Astrocyte (in vitro differentiated cells and primary cell): Measurements from ENCODE around the gene PCDHGA1. TPM values are rescaled to one million over a fixed set of nuclear protein-coding genes. Genes with fewer than 3 reads are reported as not detected.
"Not testable (repeated sequence)": the region's sequence is repeated elsewhere in the genome, so short reads cannot be mapped to it uniquely, and the experiment has no call there.

Experiments used
- DNase-seq: peaks from one replicate; pipeline ENCODE4 v3.0.0-alpha.2; 2010; ENCODE audit warnings: low read depth
- FAIRE-seq: peaks from 2 replicates; lab custom pipeline; 2011; peaks lifted over from hg19 to GRCh38; lab: Jason Lieb, UNC
- H2AFZ ChIP-seq: 2 replicates; pipeline ENCODE4 v1.6.0; 2012; ENCODE audit warnings: low read depth, low read length, inconsistent platforms
- H3K27ac ChIP-seq: 2 replicates; pipeline ENCODE4 v1.5.1; 2011; ENCODE audit warnings: low read depth, low read length, inconsistent platforms
- H3K27me3 ChIP-seq: 2 replicates; pipeline ENCODE4 v1.6.0; 2011; ENCODE audit warnings: low read length, inconsistent platforms; ENCODE audit not compliant: insufficient read depth
- H3K36me3 ChIP-seq: 2 replicates; pipeline ENCODE4 v1.5.1; 2011; ENCODE audit warnings: low read length, inconsistent platforms; ENCODE audit not compliant: insufficient read depth
- H3K4me1 ChIP-seq: 2 replicates; pipeline ENCODE4 v1.5.1; 2011; ENCODE audit warnings: low read length, inconsistent platforms; ENCODE audit not compliant: insufficient read depth
- H3K4me2 ChIP-seq: 2 replicates; pipeline ENCODE4 v1.6.0; 2012; ENCODE audit warnings: low read length, inconsistent platforms
- H3K4me3 ChIP-seq: 2 replicates; pipeline ENCODE4 v1.5.1; 2011; ENCODE audit warnings: low read depth, mild to moderate bottlenecking, low read length, inconsistent platforms; ENCODE audit not compliant: insufficient read depth
- H3K79me2 ChIP-seq: 2 replicates; pipeline ENCODE4 v1.6.0; 2012; ENCODE audit warnings: mild to moderate bottlenecking, low read length, inconsistent platforms; ENCODE audit not compliant: insufficient read depth
- H3K9ac ChIP-seq: 2 replicates; pipeline ENCODE4 v1.6.0; 2012; ENCODE audit warnings: mild to moderate bottlenecking, low read length, inconsistent platforms
- H3K9me3 ChIP-seq: 2 replicates; pipeline ENCODE4 v1.5.1; 2012; ENCODE audit warnings: low read depth, mild to moderate bottlenecking, low read length, inconsistent platforms; ENCODE audit not compliant: insufficient read depth
- H4K20me1 ChIP-seq: 2 replicates; pipeline ENCODE4 v1.6.0; 2012; ENCODE audit warnings: low read length, inconsistent platforms; ENCODE audit not compliant: insufficient read depth
- H3K27ac Mint-ChIP-seq: one replicate; pipeline ENCODE4 v1.8.0; 2021; ENCODE audit warnings: mild to moderate bottlenecking, mixed read lengths; ENCODE audit not compliant: unreplicated experiment
- H3K27me3 Mint-ChIP-seq: one replicate; pipeline ENCODE4 v1.8.0; 2021; ENCODE audit warnings: low read depth, mixed read lengths; ENCODE audit not compliant: unreplicated experiment
- H3K36me3 Mint-ChIP-seq: one replicate; pipeline ENCODE4 v1.8.0; 2021; ENCODE audit warnings: low read depth, mixed read lengths; ENCODE audit not compliant: unreplicated experiment
- H3K4me1 Mint-ChIP-seq: one replicate; pipeline ENCODE4 v1.8.0; 2021; ENCODE audit warnings: low read depth, mixed read lengths; ENCODE audit not compliant: unreplicated experiment
- H3K4me3 Mint-ChIP-seq: one replicate; pipeline ENCODE4 v1.8.0; 2021; ENCODE audit warnings: mild to moderate bottlenecking, moderate library complexity, mixed read lengths; ENCODE audit not compliant: unreplicated experiment
- H3K9me3 Mint-ChIP-seq: one replicate; pipeline ENCODE4 v1.8.0; 2021; ENCODE audit warnings: mild to moderate bottlenecking, mixed read lengths; ENCODE audit not compliant: unreplicated experiment
- EZH2 ChIP-seq: IDR thresholded peaks from 2 replicates; pipeline ENCODE4 v1.6.1; 2012; ENCODE audit warnings: mild to moderate bottlenecking, low read length, inconsistent platforms; ENCODE audit not compliant: insufficient read depth
- total RNA-seq: library from RNA; stranded (reverse); gene quantifications from 2 replicates; pipeline ENCODE4 v1.2.1, GENCODE V29; 2021
- TF ChIP-seq, protein P1 (sequence below): IDR thresholded peaks from 2 replicates; pipeline ENCODE4 v1.5.1; 2011; ENCODE audit warnings: low read depth, mild to moderate bottlenecking, inconsistent platforms, low read length, moderate library complexity; ENCODE audit not compliant: insufficient read depth

The PCDHGA1 gene
- total RNA-seq, 1 donor from 2014 or later, result 0.27 TPM

DNA sequence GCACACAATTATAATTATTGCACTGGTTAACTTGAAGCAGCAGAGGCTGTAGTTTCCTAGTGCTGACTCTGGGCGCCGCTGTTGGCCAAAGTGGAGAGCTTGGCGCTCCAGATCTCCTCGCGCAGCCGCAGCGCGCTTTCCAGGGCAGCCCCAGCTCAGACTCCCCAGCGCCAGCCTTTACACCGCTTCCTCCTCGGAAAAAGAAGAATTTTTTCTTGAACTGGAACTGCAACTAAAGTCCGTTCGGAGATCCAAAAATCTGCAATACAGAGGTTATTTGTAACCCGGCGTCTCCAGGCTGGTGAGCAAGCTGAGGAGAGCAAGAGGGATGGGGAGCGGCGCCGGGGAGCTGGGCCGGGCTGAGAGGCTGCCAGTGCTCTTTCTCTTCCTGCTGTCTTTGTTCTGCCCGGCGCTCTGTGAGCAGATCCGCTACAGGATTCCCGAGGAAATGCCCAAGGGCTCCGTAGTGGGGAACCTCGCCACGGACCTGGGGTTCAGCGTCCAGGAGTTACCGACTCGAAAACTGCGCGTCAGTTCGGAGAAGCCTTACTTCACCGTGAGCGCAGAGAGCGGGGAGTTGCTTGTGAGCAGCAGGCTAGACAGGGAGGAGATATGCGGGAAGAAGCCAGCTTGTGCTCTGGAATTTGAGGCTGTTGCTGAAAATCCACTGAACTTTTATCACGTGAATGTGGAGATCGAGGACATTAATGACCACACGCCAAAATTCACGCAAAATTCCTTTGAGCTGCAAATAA, 57.4 kb downstream of the PCDHGA1 start, which contains the start of gene PCDHGB4:
TSS of gene PCDHGB4 (plus strand) at position 142 of the 755 bp plus-strand sequence. CDS start at position 329, 187 bp downstream.
- not testable (repeated sequence) for H3K27ac ChIP-seq, H3K27ac Mint-ChIP-seq, H4K20me1 ChIP-seq, H3K79me2 ChIP-seq, H3K36me3 ChIP-seq, H3K27me3 Mint-ChIP-seq, H3K27me3 ChIP-seq, H3K4me1 Mint-ChIP-seq, H3K4me1 ChIP-seq, H3K9ac ChIP-seq, H2AFZ ChIP-seq
- FAIRE-seq (peak; percentile 79), DNase-seq (peak; percentile 14)
- TF ChIP-seq, protein P1, sequence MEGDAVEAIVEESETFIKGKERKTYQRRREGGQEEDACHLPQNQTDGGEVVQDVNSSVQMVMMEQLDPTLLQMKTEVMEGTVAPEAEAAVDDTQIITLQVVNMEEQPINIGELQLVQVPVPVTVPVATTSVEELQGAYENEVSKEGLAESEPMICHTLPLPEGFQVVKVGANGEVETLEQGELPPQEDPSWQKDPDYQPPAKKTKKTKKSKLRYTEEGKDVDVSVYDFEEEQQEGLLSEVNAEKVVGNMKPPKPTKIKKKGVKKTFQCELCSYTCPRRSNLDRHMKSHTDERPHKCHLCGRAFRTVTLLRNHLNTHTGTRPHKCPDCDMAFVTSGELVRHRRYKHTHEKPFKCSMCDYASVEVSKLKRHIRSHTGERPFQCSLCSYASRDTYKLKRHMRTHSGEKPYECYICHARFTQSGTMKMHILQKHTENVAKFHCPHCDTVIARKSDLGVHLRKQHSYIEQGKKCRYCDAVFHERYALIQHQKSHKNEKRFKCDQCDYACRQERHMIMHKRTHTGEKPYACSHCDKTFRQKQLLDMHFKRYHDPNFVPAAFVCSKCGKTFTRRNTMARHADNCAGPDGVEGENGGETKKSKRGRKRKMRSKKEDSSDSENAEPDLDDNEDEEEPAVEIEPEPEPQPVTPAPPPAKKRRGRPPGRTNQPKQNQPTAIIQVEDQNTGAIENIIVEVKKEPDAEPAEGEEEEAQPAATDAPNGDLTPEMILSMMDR, result peak; percentile 35
- peaks cover 50% of the 10 kb centered on the region for H3K9me3 ChIP-seq
- peak within 1 kb of the TSS; percentile 60 for H3K4me2 ChIP-seq
- peak within 1 kb of the TSS; percentile 44 for H3K4me3 ChIP-seq
- H3K9me3 Mint-ChIP-seq, result peaks cover 31% of the 10 kb centered on the region
- H3K4me3 Mint-ChIP-seq, result peak within 1 kb of the TSS; percentile 81
- H3K36me3 Mint-ChIP-seq, result peaks cover 16% of the 10 kb centered on the region

DNA sequence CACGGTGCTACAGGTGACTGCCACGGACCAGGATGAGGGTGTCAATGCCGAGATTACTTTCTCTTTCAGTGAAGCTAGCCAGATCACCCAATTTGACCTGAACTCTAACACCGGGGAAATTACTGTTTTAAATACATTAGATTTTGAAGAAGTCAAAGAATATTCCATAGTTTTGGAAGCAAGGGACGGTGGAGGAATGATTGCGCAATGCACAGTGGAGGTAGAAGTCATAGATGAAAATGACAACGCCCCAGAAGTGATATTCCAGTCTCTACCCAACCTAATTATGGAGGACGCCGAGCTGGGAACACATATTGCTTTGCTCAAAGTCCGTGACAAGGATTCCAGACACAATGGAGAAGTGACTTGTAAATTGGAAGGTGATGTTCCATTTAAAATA, 58.3 kb downstream of the PCDHGA1 start:
- H3K79me2 ChIP-seq, result no peaks in the 10 kb centered on the region
- DNase-seq (no peak), FAIRE-seq (no peak)
- no peak overlapping the region for H3K9ac ChIP-seq
- no peaks in the 10 kb centered on the region for H4K20me1 ChIP-seq
- H3K4me1 ChIP-seq, result no peaks in the 10 kb centered on the region
- H3K36me3 ChIP-seq, result no peaks in the 10 kb centered on the region
- no peak overlapping the region for H3K27ac ChIP-seq
- H3K4me3 ChIP-seq, result peak overlapping the region; percentile 31
- TF ChIP-seq EZH2, result no peak
- TF ChIP-seq, protein P1, result no peak
- H3K36me3 Mint-ChIP-seq, result peaks cover 20% of the 10 kb centered on the region
- peaks cover 1% of the 10 kb centered on the region for H3K4me1 Mint-ChIP-seq
- peaks cover 49% of the 10 kb centered on the region for H3K9me3 ChIP-seq
- no peaks in the 10 kb centered on the region for H3K27me3 Mint-ChIP-seq
- H3K27ac Mint-ChIP-seq, result no peak overlapping the region
- no peaks in the 10 kb centered on the region for H3K27me3 ChIP-seq
- H3K4me3 Mint-ChIP-seq, result peak overlapping the region; percentile 2
- H3K4me2 ChIP-seq, result no peak overlapping the region
- H2AFZ ChIP-seq, result no peak overlapping the region
- peaks cover 38% of the 10 kb centered on the region for H3K9me3 Mint-ChIP-seq
